H1 (cell line): ENCODE measurements around the gene NRXN3. TPM values are rescaled to one million over a fixed set of nuclear protein-coding genes. Genes with fewer than 3 reads are reported as not detected.

Source experiments
- CTCF ChIA-PET: fragments of 300-600 bp; sonication (Branson Sonifier 250); formaldehyde crosslinking; loops from one replicate; lab custom pipeline; 2021; ENCODE audit not compliant: partially characterized antibody; lab: Charles Lee
- POLR2A ChIA-PET: fragments of 300-600 bp; sonication (Branson Sonifier 250); formaldehyde crosslinking; loops from one replicate; lab custom pipeline; 2021; ENCODE audit warnings: inconsistent platforms; ENCODE audit not compliant: partially characterized antibody; lab: Charles Lee
- DNase-seq, 2 experiments: peaks; one replicate each; pipeline versions ENCODE4 v3.0.0 to v3.0.0-alpha.2; 2010 to 2022; ENCODE audit warnings: low spot score in 2 of 2, low read depth in 1 of 2, mixed read lengths in 1 of 2
- FAIRE-seq: peaks from 2 replicates; lab custom pipeline; 2011; peaks lifted over from hg19 to GRCh38; lab: Jason Lieb, UNC
- H2AFZ ChIP-seq: 2 replicates; pipeline ENCODE4 v1.8.1; 2012; ENCODE audit warnings: low read length, inconsistent platforms
- H2AK5ac ChIP-seq: 2 replicates; pipeline ENCODE4 v1.6.1; 2013; ENCODE audit warnings: low read depth, low read length
- H2BK120ac ChIP-seq: replicated peaks from 2 replicates; pipeline ENCODE3; 2013; ENCODE audit warnings: low read depth, low read length, inconsistent platforms
- H2BK12ac ChIP-seq: 2 replicates; pipeline ENCODE4 v1.6.1; 2013; ENCODE audit warnings: low read depth, low read length
- H2BK15ac ChIP-seq: 2 replicates; pipeline ENCODE4 v1.6.1; 2013; ENCODE audit warnings: low read length
- H2BK20ac ChIP-seq: 2 replicates; pipeline ENCODE4 v1.6.1; 2013; ENCODE audit warnings: low read length
- H2BK5ac ChIP-seq: 2 replicates; pipeline ENCODE4 v1.6.1; 2013; ENCODE audit warnings: low read depth, low read length
- H3K14ac ChIP-seq: 2 replicates; pipeline ENCODE4 v1.6.1; 2013; ENCODE audit warnings: inconsistent platforms; ENCODE audit not compliant: insufficient read length
- H3K18ac ChIP-seq: 2 replicates; pipeline ENCODE4 v1.6.1; 2013; ENCODE audit warnings: low read length; ENCODE audit errors: extremely low read depth
- H3K23ac ChIP-seq: 2 replicates; pipeline ENCODE4 v1.6.1; 2013; ENCODE audit warnings: inconsistent platforms; ENCODE audit not compliant: insufficient read length
- H3K23me2 ChIP-seq: 2 replicates; pipeline ENCODE4 v1.6.1; 2013; ENCODE audit warnings: low read depth, low read length
- H3K27ac ChIP-seq: 2 replicates; pipeline ENCODE4 v1.6.1; 2011; ENCODE audit warnings: low read depth, low read length, inconsistent platforms
- H3K27me3 ChIP-seq, 4 experiments: replicated peaks in 1 of 4; 1 replicate in 1 of 4; 2 replicates in 3 of 4; pipeline versions ENCODE4 v1.6.1 to v1.8.1; 2011 to 2013; ENCODE audit warnings: low read length in 3 of 4, mild to moderate bottlenecking in 3 of 4, inconsistent platforms in 2 of 4, mixed read lengths in 2 of 4, moderate library complexity in 1 of 4; ENCODE audit not compliant: control insufficient read depth in 3 of 4, insufficient read depth in 3 of 4; ENCODE audit errors: extremely low read depth in 1 of 4
- H3K36me3 ChIP-seq, 4 experiments: 2 replicates each; pipeline versions ENCODE4 v1.6.1 to v1.8.1; 2011 to 2013; ENCODE audit warnings: mild to moderate bottlenecking in 4 of 4, low read length in 3 of 4, moderate library complexity in 2 of 4, control low read depth in 1 of 4, inconsistent platforms in 1 of 4; ENCODE audit not compliant: insufficient read depth in 4 of 4, control insufficient read depth in 2 of 4
- H3K4ac ChIP-seq: replicated peaks from 2 replicates; pipeline ENCODE3; 2013; ENCODE audit warnings: low read length, low read depth, mixed read lengths, inconsistent platforms; ENCODE audit not compliant: insufficient read length
- H3K4me1 ChIP-seq, 4 experiments: replicated peaks in 1 of 4; 1 replicate in 1 of 4; 2 replicates in 3 of 4; pipeline versions ENCODE4 v1.6.1 to v1.8.1; 2011 to 2013; ENCODE audit warnings: low read length in 3 of 4, inconsistent platforms in 2 of 4, mixed read lengths in 1 of 4; ENCODE audit not compliant: insufficient read depth in 4 of 4, control insufficient read depth in 3 of 4
- H3K4me2 ChIP-seq, 2 experiments: 2 replicates each; pipeline versions ENCODE4 v1.6.1 to v1.8.1; 2011 to 2013; ENCODE audit warnings: low read depth in 2 of 2, low read length in 2 of 2, control low read depth in 1 of 2, inconsistent platforms in 1 of 2, mild to moderate bottlenecking in 1 of 2; ENCODE audit not compliant: insufficient read depth in 1 of 2
- H3K4me3 ChIP-seq, 4 experiments: fragments of 200-600, 300-600 bp in 1 of 4; sonication (generic), shearing (Covaris generic), sonication (Bioruptor Twin) in 1 of 4; 2 replicates each; pipeline versions ENCODE4 v1.5.1 to v1.8.1; 2011 to 2016; ENCODE audit warnings: low read length in 4 of 4, low read depth in 3 of 4, control low read depth in 2 of 4, inconsistent platforms in 2 of 4, mild to moderate bottlenecking in 2 of 4, mixed read lengths in 1 of 4, moderate library complexity in 1 of 4; ENCODE audit not compliant: insufficient read depth in 2 of 4; ENCODE audit errors: extremely low read depth in 1 of 4
- H3K56ac ChIP-seq: replicated peaks from 2 replicates; pipeline ENCODE3; 2013; ENCODE audit warnings: low read depth, mild to moderate bottlenecking, mixed read lengths, low read length, inconsistent platforms; ENCODE audit not compliant: insufficient read length
- H3K79me1 ChIP-seq: 2 replicates; pipeline ENCODE4 v1.6.1; 2013; ENCODE audit warnings: low read depth, low read length, control low read depth
- H3K79me2 ChIP-seq, 2 experiments: 2 replicates each; pipeline versions ENCODE4 v1.6.1 to v1.8.1; 2012 to 2013; ENCODE audit warnings: low read length in 2 of 2, mild to moderate bottlenecking in 2 of 2, inconsistent platforms in 1 of 2; ENCODE audit not compliant: insufficient read depth in 2 of 2, control insufficient read depth in 1 of 2
- H3K9ac ChIP-seq, 4 experiments: replicated peaks in 1 of 4; 1 replicate in 1 of 4; 2 replicates in 3 of 4; pipeline versions ENCODE4 v1.6.1 to v1.8.1; 2011 to 2013; ENCODE audit warnings: low read depth in 3 of 4, low read length in 3 of 4, control low read depth in 2 of 4, mild to moderate bottlenecking in 2 of 4, moderate library complexity in 2 of 4, inconsistent platforms in 1 of 4; ENCODE audit errors: extremely low read depth in 1 of 4
- H3K9me3 ChIP-seq, 2 experiments: 2 replicates each; pipeline versions ENCODE4 v1.6.1 to v1.8.1; 2012 to 2013; ENCODE audit warnings: mild to moderate bottlenecking in 2 of 2, moderate library complexity in 2 of 2, control low read depth in 1 of 2, inconsistent platforms in 1 of 2, low read depth in 1 of 2, low read length in 1 of 2, mixed read lengths in 1 of 2; ENCODE audit not compliant: insufficient read depth in 2 of 2
- H4K20me1 ChIP-seq, 2 experiments: replicated peaks in 1 of 2; 2 replicates each; pipeline versions ENCODE3 to v1.8.1; 2011 to 2013; ENCODE audit warnings: inconsistent platforms in 2 of 2, low read length in 2 of 2, mild to moderate bottlenecking in 1 of 2; ENCODE audit not compliant: insufficient read depth in 2 of 2, control insufficient read depth in 1 of 2
- H4K5ac ChIP-seq: 2 replicates; pipeline ENCODE4 v1.6.1; 2013; ENCODE audit warnings: low read length, low read depth, mixed read lengths, inconsistent platforms; ENCODE audit not compliant: insufficient read length
- H4K8ac ChIP-seq: 2 replicates; pipeline ENCODE4 v1.8.0; 2013; ENCODE audit warnings: mild to moderate bottlenecking, moderate library complexity, low read length, inconsistent platforms; ENCODE audit not compliant: insufficient read depth; ENCODE audit errors: extremely low read depth
- H4K91ac ChIP-seq: replicated peaks from 2 replicates; pipeline ENCODE3; 2013; ENCODE audit warnings: low read length, mixed read lengths, inconsistent platforms; ENCODE audit not compliant: insufficient read length
- CEBPB ChIP-seq: IDR thresholded peaks from 2 replicates; pipeline ENCODE4 v1.6.1; 2012; ENCODE audit warnings: low read depth, low read length
- CTCF ChIP-seq, 3 experiments: IDR thresholded peaks; 1 replicate in 2 of 3; 2 replicates in 1 of 3; pipeline versions ENCODE4 v1.5.1 to v1.6.1; 2011; ENCODE audit warnings: low read length in 3 of 3, mild to moderate bottlenecking in 3 of 3, inconsistent platforms in 2 of 3, low read depth in 1 of 3, moderate library complexity in 1 of 3; ENCODE audit not compliant: insufficient read depth in 1 of 3; ENCODE audit errors: control extremely low read depth in 1 of 3
- GABPA ChIP-seq: IDR thresholded peaks from 2 replicates; pipeline ENCODE4 v1.6.1; 2011; ENCODE audit warnings: mild to moderate bottlenecking, low read length, moderate library complexity, borderline replicate concordance; ENCODE audit not compliant: insufficient read depth
- JUND ChIP-seq: IDR thresholded peaks from 2 replicates; pipeline ENCODE4 v1.6.1; 2011; ENCODE audit warnings: mild to moderate bottlenecking, improper control_type of control experiment, low read length
- MAX ChIP-seq: IDR thresholded peaks from 2 replicates; pipeline ENCODE4 v1.6.1; 2012; ENCODE audit warnings: inconsistent platforms
- RAD21 ChIP-seq, 2 experiments: IDR thresholded peaks in 1 of 2; conservative IDR thresholded peaks in 1 of 2; 2 replicates each; pipeline ENCODE4 v1.6.1; 2011; ENCODE audit warnings: low read depth in 2 of 2, low read length in 2 of 2, improper control_type of control experiment in 1 of 2, inconsistent platforms in 1 of 2, mild to moderate bottlenecking in 1 of 2, moderate library complexity in 1 of 2
- TCF12 ChIP-seq: IDR thresholded peaks from 2 replicates; pipeline ENCODE4 v1.6.1; 2011; ENCODE audit warnings: low read depth, mild to moderate bottlenecking, low read length
- WGBS, 2 experiments: shearing (Covaris generic) in 1 of 2; methylation state at CpG; one replicate each; pipeline versions ENCODE4 v1.1.6 to v1.1.7; 2013 to 2015; ENCODE audit warnings: low lambda C conversion rate in 2 of 2, mixed read lengths in 2 of 2, inconsistent platforms in 1 of 2, low coverage in 1 of 2, missing lambda C conversion rate in 1 of 2; ENCODE audit not compliant: insufficient replicate concordance in 2 of 2, insufficient coverage in 1 of 2, insufficient read length in 1 of 2; ENCODE audit errors: extremely low coverage in 1 of 2, missing lambda C conversion rate in 1 of 2; 5-methylcytosine and 5-hydroxymethylcytosine counted together
- polyA plus RNA-seq, 7 experiments: library from polyadenylated mRNA; depleted of rRNA in 3 of 7; stranded (reverse) in 5 of 7; unstranded in 2 of 7; fragments of >200 nt in 5 of 7; fragments of 200-250 nt in 2 of 7; gene quantifications; 1 replicate in 5 of 7; 2 replicates in 1 of 7; 4 replicates in 1 of 7; pipeline versions ENCODE4 v1.2.1 to v1.2.3, GENCODE V29; 2011 to 2013; ENCODE audit warnings: missing spikeins in 2 of 7, mixed read lengths in 2 of 7
- total RNA-seq: library from RNA; stranded (reverse); fragmentation: NEBNext Ultra II Directional; extraction: Animal tissue kit (Norgen Biotek cat#: 25700); gene quantifications from 2 replicates; pipeline ENCODE4 v1.2.1, GENCODE V29; 2021

The NRXN3 gene
- total and polyA plus RNA-seq, 2 of the 8 experiments (the other 6 are each of a cell fraction or from before 2014, with no cell fraction given): 2.6 to 4.1 TPM

GRCh38 chr14:78959674-78960264 is 789.6 kb downstream of the NRXN3 start:
- no peak overlapping the region for H2AFZ ChIP-seq
- no peaks in the 10 kb centered on the region for H3K9me3 ChIP-seq
- no peaks in the 10 kb centered on the region for H3K27me3 ChIP-seq
- H3K36me3 ChIP-seq: no peaks in the 10 kb centered on the region
- no peak overlapping the region for H3K27ac ChIP-seq
- H3K14ac ChIP-seq: no peak overlapping the region
- H4K91ac ChIP-seq: no peak overlapping the region
- ChIA-PET POLR2A (no interaction called here), CTCF (interaction anchor here (0.7 to 4.2 kb wide), 23 partner anchors 9 to 1254 kb away, joined by 3 to 27 read pairs (median 4); no protein-coding TSS in a partner anchor)
- no peaks in the 10 kb centered on the region for H3K23me2 ChIP-seq
- H2BK5ac ChIP-seq: no peak overlapping the region
- no peak overlapping the region for H3K18ac ChIP-seq
- H3K4ac ChIP-seq: no peak overlapping the region
- peak; percentile 92 for FAIRE-seq
- TF ChIP-seq GABPA: no peak
- peak; percentile 85 to 86 for TF ChIP-seq RAD21 (IDR thresholded peaks at IDR 0.05 in 1 of 2, conservative IDR thresholded peaks at IDR 0.05 in 1 of 2; ENCODE audit: low read depth in 2 of 2, low read length in 2 of 2)
- peak; percentile 66 to 85 (median 69) for TF ChIP-seq CTCF (IDR thresholded peaks at IDR 0.05; ENCODE audit: control extremely low read depth in 1 of 3, insufficient read depth in 1 of 3, low read depth in 1 of 3, low read length in 3 of 3)
- TF ChIP-seq MAX: no peak
- TF ChIP-seq TCF12: no peak
- no peak for TF ChIP-seq CEBPB
- no peak for TF ChIP-seq JUND
- H2BK120ac ChIP-seq: no peak overlapping the region
- no peaks in the 10 kb centered on the region for H4K20me1 ChIP-seq
- no peak overlapping the region for H3K9ac ChIP-seq
- H4K5ac ChIP-seq: no peak overlapping the region
- no peak overlapping the region for H4K8ac ChIP-seq
- H2AK5ac ChIP-seq: no peak overlapping the region
- no peak overlapping the region for H3K4me3 ChIP-seq
- H2BK12ac ChIP-seq: no peak overlapping the region
- no peak overlapping the region for H2BK20ac ChIP-seq
- DNase-seq: peak; percentile 34 to 80
- H3K79me1 ChIP-seq: no peaks in the 10 kb centered on the region
- H3K56ac ChIP-seq: no peak overlapping the region
- H2BK15ac ChIP-seq: no peak overlapping the region
- no peak overlapping the region for H3K23ac ChIP-seq
- H3K4me1 ChIP-seq: no peaks in the 10 kb centered on the region
- 46% methylated on average over 9 of the region's 9 CpGs; no CpG with 5 or more reads in 1 of the 2 experiments for WGBS, 2 experiments
- H3K79me2 ChIP-seq: no peaks in the 10 kb centered on the region
- no peak overlapping the region for H3K4me2 ChIP-seq
